WTC11 (cell line): ENCODE results near the gene KIDINS220.

Experiments
- ATF3 ChIP-seq: sonication (generic); formaldehyde crosslinking; conservative IDR thresholded peaks from 2 replicates; pipeline ENCODE4 v1.8.1; 2022; ENCODE audit warnings: mild to moderate bottlenecking, missing genetic modification reagents
- CTCF ChIP-seq: fragments of 200-600 bp; IDR thresholded peaks from 2 replicates; pipeline ENCODE4 v1.8.0; 2022; ENCODE audit warnings: antibody characterized with exemption
- E2F4 ChIP-seq: sonication (generic); formaldehyde crosslinking; IDR thresholded peaks from 2 replicates; pipeline ENCODE4 v1.8.1; 2022; ENCODE audit warnings: low read depth, mild to moderate bottlenecking, moderate library complexity, missing genetic modification reagents, borderline replicate concordance
- FOXJ3 ChIP-seq: sonication (generic); formaldehyde crosslinking; IDR thresholded peaks from 2 replicates; pipeline ENCODE4 v1.9.0; 2021; ENCODE audit warnings: missing genetic modification reagents, mild to moderate bottlenecking, borderline replicate concordance
- NR2C2 ChIP-seq: sonication (generic); formaldehyde crosslinking; IDR thresholded peaks from 2 replicates; pipeline ENCODE4 v1.8.0; 2022; ENCODE audit warnings: mild to moderate bottlenecking, missing genetic modification reagents
- SOX15 ChIP-seq: fragments of 250-450 bp; sonication (Bioruptor Pico); IDR thresholded peaks from 2 replicates; pipeline ENCODE4 v1.9.0; 2021; ENCODE audit warnings: mild to moderate bottlenecking
- USF2 ChIP-seq: sonication (generic); formaldehyde crosslinking; IDR thresholded peaks from 2 replicates; pipeline ENCODE4 v1.8.1; 2023; ENCODE audit warnings: mild to moderate bottlenecking, missing genetic modification reagents, moderate library complexity
- ZNF263 ChIP-seq: sonication (generic); formaldehyde crosslinking; IDR thresholded peaks from 2 replicates; pipeline ENCODE4 v1.8.1; 2022; ENCODE audit warnings: low read depth, mild to moderate bottlenecking, moderate library complexity, missing genetic modification reagents
- TF ChIP-seq, protein P1 (sequence below): sonication (generic); formaldehyde crosslinking; IDR thresholded peaks from 2 replicates; pipeline ENCODE4 v1.8.0; 2022; ENCODE audit warnings: mild to moderate bottlenecking, missing genetic modification reagents
- TF ChIP-seq, protein P2 (sequence below): fragments of 250-450 bp; sonication (Bioruptor Pico); IDR thresholded peaks from 2 replicates; pipeline ENCODE4 v2.1.2; 2022; ENCODE audit warnings: mild to moderate bottlenecking, moderate library complexity
- TF ChIP-seq, protein P3 (sequence below): sonication (generic); formaldehyde crosslinking; IDR thresholded peaks from 2 replicates; pipeline ENCODE4 v1.8.0; 2022; ENCODE audit warnings: mild to moderate bottlenecking, missing genetic modification reagents
- TF ChIP-seq, protein P4 (sequence below): sonication (generic); formaldehyde crosslinking; IDR thresholded peaks from 2 replicates; pipeline ENCODE4 v1.8.1; 2022; ENCODE audit warnings: missing genetic modification reagents, borderline replicate concordance

GRCh38 chr2:8740136-8740535 is 97.3 kb downstream of the KIDINS220 start:
- TF ChIP-seq SOX15 (no peak), NR2C2 (CRISPR knock-in tag) (no peak), USF2 (CRISPR knock-in tag) (no peak), FOXJ3 (no peak), E2F4 (CRISPR knock-in tag) (no peak), CTCF (no peak), ZNF263 (CRISPR knock-in tag) (no peak), ATF3 (CRISPR knock-in tag) (no peak)
- TF ChIP-seq, protein P1, sequence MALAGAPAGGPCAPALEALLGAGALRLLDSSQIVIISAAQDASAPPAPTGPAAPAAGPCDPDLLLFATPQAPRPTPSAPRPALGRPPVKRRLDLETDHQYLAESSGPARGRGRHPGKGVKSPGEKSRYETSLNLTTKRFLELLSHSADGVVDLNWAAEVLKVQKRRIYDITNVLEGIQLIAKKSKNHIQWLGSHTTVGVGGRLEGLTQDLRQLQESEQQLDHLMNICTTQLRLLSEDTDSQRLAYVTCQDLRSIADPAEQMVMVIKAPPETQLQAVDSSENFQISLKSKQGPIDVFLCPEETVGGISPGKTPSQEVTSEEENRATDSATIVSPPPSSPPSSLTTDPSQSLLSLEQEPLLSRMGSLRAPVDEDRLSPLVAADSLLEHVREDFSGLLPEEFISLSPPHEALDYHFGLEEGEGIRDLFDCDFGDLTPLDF: no peak
- TF ChIP-seq, protein P2, sequence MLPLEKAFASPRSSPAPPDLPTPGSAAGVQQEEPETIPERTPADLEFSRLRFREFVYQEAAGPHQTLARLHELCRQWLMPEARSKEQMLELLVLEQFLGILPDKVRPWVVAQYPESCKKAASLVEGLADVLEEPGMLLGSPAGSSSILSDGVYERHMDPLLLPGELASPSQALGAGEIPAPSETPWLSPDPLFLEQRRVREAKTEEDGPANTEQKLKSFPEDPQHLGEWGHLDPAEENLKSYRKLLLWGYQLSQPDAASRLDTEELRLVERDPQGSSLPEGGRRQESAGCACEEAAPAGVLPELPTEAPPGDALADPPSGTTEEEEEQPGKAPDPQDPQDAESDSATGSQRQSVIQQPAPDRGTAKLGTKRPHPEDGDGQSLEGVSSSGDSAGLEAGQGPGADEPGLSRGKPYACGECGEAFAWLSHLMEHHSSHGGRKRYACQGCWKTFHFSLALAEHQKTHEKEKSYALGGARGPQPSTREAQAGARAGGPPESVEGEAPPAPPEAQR (CRISPR knock-in tag): no peak
- TF ChIP-seq, protein P3, sequence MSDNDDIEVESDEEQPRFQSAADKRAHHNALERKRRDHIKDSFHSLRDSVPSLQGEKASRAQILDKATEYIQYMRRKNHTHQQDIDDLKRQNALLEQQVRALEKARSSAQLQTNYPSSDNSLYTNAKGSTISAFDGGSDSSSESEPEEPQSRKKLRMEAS (CRISPR knock-in tag): no peak
- TF ChIP-seq, protein P4, sequence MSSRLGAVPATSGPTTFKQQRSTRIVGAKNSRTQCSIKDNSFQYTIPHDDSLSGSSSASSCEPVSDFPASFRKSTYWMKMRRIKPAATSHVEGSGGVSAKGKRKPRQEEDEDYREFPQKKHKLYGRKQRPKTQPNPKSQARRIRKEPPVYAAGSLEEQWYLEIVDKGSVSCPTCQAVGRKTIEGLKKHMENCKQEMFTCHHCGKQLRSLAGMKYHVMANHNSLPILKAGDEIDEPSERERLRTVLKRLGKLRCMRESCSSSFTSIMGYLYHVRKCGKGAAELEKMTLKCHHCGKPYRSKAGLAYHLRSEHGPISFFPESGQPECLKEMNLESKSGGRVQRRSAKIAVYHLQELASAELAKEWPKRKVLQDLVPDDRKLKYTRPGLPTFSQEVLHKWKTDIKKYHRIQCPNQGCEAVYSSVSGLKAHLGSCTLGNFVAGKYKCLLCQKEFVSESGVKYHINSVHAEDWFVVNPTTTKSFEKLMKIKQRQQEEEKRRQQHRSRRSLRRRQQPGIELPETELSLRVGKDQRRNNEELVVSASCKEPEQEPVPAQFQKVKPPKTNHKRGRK (CRISPR knock-in tag): no peak
